Liver (tissue), 3 donors: Measurements from ENCODE around the gene C1QL2.

ENCODE experiments used
- EGR1 ChIP-seq, 2 donors: IDR thresholded peaks; 2 replicates each; pipeline ENCODE4 v1.6.1; 2016 to 2018; ENCODE audit warnings: antibody characterized with exemption in 2 of 2, low read depth in 2 of 2
- GABPA ChIP-seq, 2 donors: IDR thresholded peaks in 1 of 2; conservative IDR thresholded peaks in 1 of 2; 2 replicates each; pipeline ENCODE4 v1.6.1; 2016; ENCODE audit warnings: antibody characterized with exemption in 2 of 2, mild to moderate bottlenecking in 1 of 2, moderate library complexity in 1 of 2
- TF ChIP-seq, protein P1 (sequence below): fragments of 150-350 bp; IDR thresholded peaks from 2 replicates; pipeline ENCODE4 v1.5.1; 2017; ENCODE audit warnings: improper control_type of control experiment, low read depth, low read length; ENCODE audit not compliant: missing input control
- donor health status: healthy.
- donor health status: healthy.

- TF ChIP-seq, protein P1, sequence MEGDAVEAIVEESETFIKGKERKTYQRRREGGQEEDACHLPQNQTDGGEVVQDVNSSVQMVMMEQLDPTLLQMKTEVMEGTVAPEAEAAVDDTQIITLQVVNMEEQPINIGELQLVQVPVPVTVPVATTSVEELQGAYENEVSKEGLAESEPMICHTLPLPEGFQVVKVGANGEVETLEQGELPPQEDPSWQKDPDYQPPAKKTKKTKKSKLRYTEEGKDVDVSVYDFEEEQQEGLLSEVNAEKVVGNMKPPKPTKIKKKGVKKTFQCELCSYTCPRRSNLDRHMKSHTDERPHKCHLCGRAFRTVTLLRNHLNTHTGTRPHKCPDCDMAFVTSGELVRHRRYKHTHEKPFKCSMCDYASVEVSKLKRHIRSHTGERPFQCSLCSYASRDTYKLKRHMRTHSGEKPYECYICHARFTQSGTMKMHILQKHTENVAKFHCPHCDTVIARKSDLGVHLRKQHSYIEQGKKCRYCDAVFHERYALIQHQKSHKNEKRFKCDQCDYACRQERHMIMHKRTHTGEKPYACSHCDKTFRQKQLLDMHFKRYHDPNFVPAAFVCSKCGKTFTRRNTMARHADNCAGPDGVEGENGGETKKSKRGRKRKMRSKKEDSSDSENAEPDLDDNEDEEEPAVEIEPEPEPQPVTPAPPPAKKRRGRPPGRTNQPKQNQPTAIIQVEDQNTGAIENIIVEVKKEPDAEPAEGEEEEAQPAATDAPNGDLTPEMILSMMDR = no peak
- TF ChIP-seq GABPA (IDR thresholded peaks at IDR 0.05 in 1 of 2, conservative IDR thresholded peaks at IDR 0.05 in 1 of 2) = no peak
- no peak for TF ChIP-seq EGR1 (IDR thresholded peaks at IDR 0.05; ENCODE audit: low read depth in 2 of 2)
Observed at GRCh38 chr2:119111115-119111975, 47.2 kb downstream of the C1QL2 start.
